ENCODE data around the gene NTRK3. TPM values are rescaled to one million over a fixed set of nuclear protein-coding genes. Genes with fewer than 3 reads are reported as not detected.

NTRK3 gene
- total and polyA plus RNA-seq, 3 donors from 2014 or later, result 10.7 to 40.6 (median 24.6) TPM

- Histone ChIP-seq H3K27ac (no peak overlapping the region), H3K27me3 (no peaks in the 10 kb centered on the region), H3K36me3 (ENCODE audit: low read depth, missing control alignments) (no peaks in the 10 kb centered on the region), H3K4me3 (no peak overlapping the region), H3K4me1 (no peaks in the 10 kb centered on the region), H3K9me3 (no peaks in the 10 kb centered on the region)
- DNase-seq, result no peak
- intact Hi-C loops (cut with DNase I; ENCODE audit: low total_unique reads), result no loop called here
- 93 to 97% methylated on average over 3 of the region's 3 CpGs for WGBS, 2 donors
- no peak for TF ChIP-seq POLR2A (IDR thresholded peaks at IDR 0.05)
- TF ChIP-seq, protein P1, sequence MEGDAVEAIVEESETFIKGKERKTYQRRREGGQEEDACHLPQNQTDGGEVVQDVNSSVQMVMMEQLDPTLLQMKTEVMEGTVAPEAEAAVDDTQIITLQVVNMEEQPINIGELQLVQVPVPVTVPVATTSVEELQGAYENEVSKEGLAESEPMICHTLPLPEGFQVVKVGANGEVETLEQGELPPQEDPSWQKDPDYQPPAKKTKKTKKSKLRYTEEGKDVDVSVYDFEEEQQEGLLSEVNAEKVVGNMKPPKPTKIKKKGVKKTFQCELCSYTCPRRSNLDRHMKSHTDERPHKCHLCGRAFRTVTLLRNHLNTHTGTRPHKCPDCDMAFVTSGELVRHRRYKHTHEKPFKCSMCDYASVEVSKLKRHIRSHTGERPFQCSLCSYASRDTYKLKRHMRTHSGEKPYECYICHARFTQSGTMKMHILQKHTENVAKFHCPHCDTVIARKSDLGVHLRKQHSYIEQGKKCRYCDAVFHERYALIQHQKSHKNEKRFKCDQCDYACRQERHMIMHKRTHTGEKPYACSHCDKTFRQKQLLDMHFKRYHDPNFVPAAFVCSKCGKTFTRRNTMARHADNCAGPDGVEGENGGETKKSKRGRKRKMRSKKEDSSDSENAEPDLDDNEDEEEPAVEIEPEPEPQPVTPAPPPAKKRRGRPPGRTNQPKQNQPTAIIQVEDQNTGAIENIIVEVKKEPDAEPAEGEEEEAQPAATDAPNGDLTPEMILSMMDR (IDR thresholded peaks at IDR 0.05), result no peak
These were observed 77.0 kb downstream of the NTRK3 start for GRCh38 chr15:88179562-88179961.

GRCh38 chr15:88178631-88179030, 77.9 kb downstream of the NTRK3 start:
- no peaks in the 10 kb centered on the region for H3K4me1 ChIP-seq
- TF ChIP-seq, protein P1 (IDR thresholded peaks at IDR 0.05), result no peak
- no peak for TF ChIP-seq POLR2A (IDR thresholded peaks at IDR 0.05)
- no peak for DNase-seq
- H3K27me3 ChIP-seq, result no peaks in the 10 kb centered on the region
- intact Hi-C loops (cut with DNase I; ENCODE audit: low total_unique reads), result no loop called here
- no peaks in the 10 kb centered on the region for H3K36me3 ChIP-seq (ENCODE audit: low read depth, missing control alignments)
- 79 to 83% methylated on average over 5 of the region's 5 CpGs for WGBS, 2 donors
- no peak overlapping the region for H3K4me3 ChIP-seq
- no peak overlapping the region for H3K27ac ChIP-seq
- H3K9me3 ChIP-seq, result no peaks in the 10 kb centered on the region

GRCh38 chr15:88177451-88177850, 79.1 kb downstream of the NTRK3 start:
- no peaks in the 10 kb centered on the region for H3K9me3 ChIP-seq
- H3K27me3 ChIP-seq, result no peaks in the 10 kb centered on the region
- DNase-seq, result no peak
- no peaks in the 10 kb centered on the region for H3K4me1 ChIP-seq
- no peak overlapping the region for H3K4me3 ChIP-seq
- intact Hi-C loops (cut with DNase I; ENCODE audit: low total_unique reads), result no loop called here
- no peak for TF ChIP-seq POLR2A (IDR thresholded peaks at IDR 0.05)
- TF ChIP-seq, protein P1 (IDR thresholded peaks at IDR 0.05), result no peak
- H3K36me3 ChIP-seq (ENCODE audit: low read depth, missing control alignments), result no peaks in the 10 kb centered on the region
- H3K27ac ChIP-seq, result no peak overlapping the region
- WGBS, 2 donors, result 87 to 88% methylated on average over 1 of the region's 1 CpG

GRCh38 chr15:88174571-88174970, 82.0 kb downstream of the NTRK3 start:
- no peak for DNase-seq
- no peaks in the 10 kb centered on the region for H3K27me3 ChIP-seq
- 65 to 82% methylated on average over 4 of the region's 4 CpGs for WGBS, 2 donors
- no peak overlapping the region for H3K4me3 ChIP-seq
- H3K27ac ChIP-seq, result no peak overlapping the region
- H3K4me1 ChIP-seq, result no peaks in the 10 kb centered on the region
- TF ChIP-seq POLR2A (IDR thresholded peaks at IDR 0.05), result no peak
- TF ChIP-seq, protein P1 (IDR thresholded peaks at IDR 0.05), result no peak
- intact Hi-C loops (cut with DNase I; ENCODE audit: low total_unique reads), result no loop called here
- H3K36me3 ChIP-seq (ENCODE audit: low read depth, missing control alignments), result no peaks in the 10 kb centered on the region
- H3K9me3 ChIP-seq, result no peaks in the 10 kb centered on the region

Measured in testis (tissue), 3 donors.